ENCODE results near the gene BMP6.

The BMP6 gene

GRCh38 chr6:7765575-7766325 is 39.9 kb downstream of the BMP6 start:
- TF ChIP-seq CTCF (IDR thresholded peaks at IDR 0.05) = no peak
- no peak overlapping the region for H3K4me3 Mint-ChIP-seq
- H3K27me3 Mint-ChIP-seq (ENCODE audit: low read depth, poor library complexity) = peaks cover 3% of the 10 kb centered on the region
- H3K9me3 Mint-ChIP-seq = peaks cover 22% of the 10 kb centered on the region
- DNase-seq = no peak
- no peak overlapping the region for H3K27ac Mint-ChIP-seq
- peaks cover 17% of the 10 kb centered on the region for H3K4me1 Mint-ChIP-seq
- H3K36me3 Mint-ChIP-seq (ENCODE audit: low read depth) = peaks cover 14% of the 10 kb centered on the region

GRCh38 chr6:7769702-7770101 is 43.8 kb downstream of the BMP6 start:
- Mint-ChIP-seq H3K4me1 (no peaks in the 10 kb centered on the region), H3K27me3 (ENCODE audit: low read depth, poor library complexity) (no peaks in the 10 kb centered on the region), H3K27ac (no peak overlapping the region), H3K9me3 (peaks cover 20% of the 10 kb centered on the region), H3K36me3 (ENCODE audit: low read depth) (peaks cover 14% of the 10 kb centered on the region), H3K4me3 (no peak overlapping the region)
- no peak for DNase-seq
- TF ChIP-seq CTCF (IDR thresholded peaks at IDR 0.05) = no peak

GRCh38 chr6:7770111-7770510 is 44.2 kb downstream of the BMP6 start:
- Mint-ChIP-seq H3K4me1 (no peaks in the 10 kb centered on the region), H3K36me3 (ENCODE audit: low read depth) (peaks cover 11% of the 10 kb centered on the region), H3K27me3 (ENCODE audit: low read depth, poor library complexity) (no peaks in the 10 kb centered on the region), H3K4me3 (no peak overlapping the region), H3K27ac (no peak overlapping the region), H3K9me3 (peaks cover 20% of the 10 kb centered on the region)
- TF ChIP-seq CTCF (IDR thresholded peaks at IDR 0.05) = no peak
- no peak for DNase-seq

GRCh38 chr6:7770601-7771000 is 44.7 kb downstream of the BMP6 start:
- Mint-ChIP-seq H3K27me3 (ENCODE audit: low read depth, poor library complexity) (no peaks in the 10 kb centered on the region), H3K9me3 (peaks cover 16% of the 10 kb centered on the region), H3K4me1 (no peaks in the 10 kb centered on the region), H3K27ac (no peak overlapping the region), H3K36me3 (ENCODE audit: low read depth) (peaks cover 6% of the 10 kb centered on the region), H3K4me3 (no peak overlapping the region)
- DNase-seq = no peak
- no peak for TF ChIP-seq CTCF (IDR thresholded peaks at IDR 0.05)

- no peak for TF ChIP-seq CTCF (IDR thresholded peaks at IDR 0.05)
- H3K27ac Mint-ChIP-seq = no peak overlapping the region
Measured at GRCh38 chr6:7773322-7773721, 47.4 kb downstream of the BMP6 start.

GRCh38 chr6:7773914-7774313 is 48.0 kb downstream of the BMP6 start:
- H3K4me1 Mint-ChIP-seq = peaks cover 8% of the 10 kb centered on the region
- H3K9me3 Mint-ChIP-seq = no peaks in the 10 kb centered on the region
- H3K4me3 Mint-ChIP-seq = no peak overlapping the region
- H3K36me3 Mint-ChIP-seq (ENCODE audit: low read depth) = no peaks in the 10 kb centered on the region
- no peak overlapping the region for H3K27ac Mint-ChIP-seq
- DNase-seq = no peak
- no peak for TF ChIP-seq CTCF (IDR thresholded peaks at IDR 0.05)
- H3K27me3 Mint-ChIP-seq (ENCODE audit: low read depth, poor library complexity) = peaks cover 5% of the 10 kb centered on the region

More at GRCh38 chr6:7773322-7773721, 47.4 kb downstream of the BMP6 start:
- Mint-ChIP-seq H3K4me1 (peaks cover 8% of the 10 kb centered on the region), H3K27me3 (ENCODE audit: low read depth, poor library complexity) (peaks cover 5% of the 10 kb centered on the region), H3K9me3 (no peaks in the 10 kb centered on the region), H3K36me3 (ENCODE audit: low read depth) (no peaks in the 10 kb centered on the region), H3K4me3 (no peak overlapping the region)
- DNase-seq = no peak
